Measurements from ENCODE around the gene ZFYVE26.

Gene ZFYVE26

DNA sequence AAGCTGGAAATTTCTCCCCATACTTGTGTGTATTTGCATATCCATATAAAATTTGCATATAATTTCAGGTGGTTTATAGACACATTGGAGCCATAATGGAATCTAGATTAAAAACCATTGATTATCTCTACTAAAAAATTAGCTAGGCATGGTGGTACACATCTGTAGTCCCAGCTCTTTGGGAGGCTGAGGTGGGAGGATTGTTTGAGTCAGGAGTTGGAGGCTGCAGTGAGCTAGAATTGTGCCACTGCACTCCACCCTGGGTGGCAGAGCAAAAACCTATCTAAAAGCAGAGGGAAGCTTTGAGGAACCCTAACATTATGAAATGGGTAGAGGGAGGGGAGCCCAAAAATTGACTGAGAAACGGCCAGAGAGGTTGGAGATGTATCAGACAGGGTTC, 118.2 kb downstream of the ZFYVE26 start:
- no peak for TF ChIP-seq CTCF (IDR thresholded peaks at IDR 0.05; ENCODE audit: low read length, missing control alignments)
- DNase-seq (ENCODE audit: low read depth), result no peak
- no peak overlapping the region for H3K4me3 ChIP-seq (replicated peaks; ENCODE audit: low read depth, low read length)

DNA sequence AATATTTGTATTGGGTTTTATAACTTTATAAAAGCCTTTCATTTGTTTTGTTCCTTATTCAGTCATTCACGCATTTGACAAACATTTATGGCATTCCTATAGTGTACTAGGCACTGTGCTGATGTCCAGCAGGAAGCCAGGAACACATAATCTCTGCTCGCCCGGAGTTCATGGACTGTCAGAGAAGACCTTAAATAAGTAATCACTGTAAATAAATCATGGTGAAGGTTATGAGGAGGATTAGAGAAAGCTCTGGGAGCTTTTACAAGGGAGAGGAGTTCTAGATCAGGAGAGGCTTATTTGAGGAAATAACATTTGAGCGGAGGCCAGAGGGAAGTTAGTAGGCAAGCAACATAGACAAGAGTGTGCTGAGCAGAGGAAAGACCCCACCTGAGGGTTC, 119.4 kb downstream of the ZFYVE26 start:
- no peak overlapping the region for H3K4me3 ChIP-seq (replicated peaks; ENCODE audit: low read depth, low read length)
- DNase-seq (ENCODE audit: low read depth), result no peak
- no peak for TF ChIP-seq CTCF (IDR thresholded peaks at IDR 0.05; ENCODE audit: low read length, missing control alignments)
